Neural progenitor cell (in vitro differentiated cells): ENCODE results near the gene VWA5A. TPM values are rescaled to one million over a fixed set of nuclear protein-coding genes. Genes with fewer than 3 reads are reported as not detected.

Source experiments
- DNase-seq: peaks from one replicate; pipeline ENCODE4 v3.0.0-alpha.2; 2016; ENCODE audit warnings: low spot score
- H2AFZ ChIP-seq: fragments of 200-600 bp; sonication (generic); replicated peaks from 2 replicates; pipeline ENCODE4 v1.6.1; 2016; ENCODE audit warnings: antibody characterized with exemption
- H3F3A ChIP-seq: fragments of 200-600 bp; sonication (generic); 2 replicates; pipeline ENCODE4 v1.6.1; 2016; ENCODE audit warnings: antibody characterized with exemption, low read depth
- H3K27ac ChIP-seq: fragments of 200-600 bp; sonication (generic); 2 replicates; pipeline ENCODE4 v1.5.1; 2016; ENCODE audit warnings: mild to moderate bottlenecking
- H3K27me3 ChIP-seq: fragments of 200-600 bp; sonication (generic); 2 replicates; pipeline ENCODE4 v1.6.1; 2016; ENCODE audit warnings: mild to moderate bottlenecking, moderate library complexity
- H3K36me3 ChIP-seq: fragments of 200-600 bp; sonication (generic); 2 replicates; pipeline ENCODE4 v1.5.1; 2016
- H3K4me1 ChIP-seq: fragments of 200-600 bp; sonication (generic); 2 replicates; pipeline ENCODE4 v1.6.1; 2016; ENCODE audit warnings: mixed run types
- H3K4me2 ChIP-seq: fragments of 200-600 bp; sonication (generic); 2 replicates; pipeline ENCODE4 v1.6.1; 2016
- H3K4me3 ChIP-seq: fragments of 200-600 bp; sonication (generic); 2 replicates; pipeline ENCODE4 v1.5.1; 2016
- H3K79me2 ChIP-seq: fragments of 200-600 bp; sonication (generic); 2 replicates; pipeline ENCODE4 v1.6.1; 2016; ENCODE audit warnings: low read depth
- H3K9ac ChIP-seq: fragments of 200-600 bp; sonication (generic); 2 replicates; pipeline ENCODE4 v1.6.1; 2016
- H3K9me3 ChIP-seq: fragments of 200-600 bp; sonication (generic); 2 replicates; pipeline ENCODE4 v1.5.1; 2016; ENCODE audit warnings: low read depth
- H4K20me1 ChIP-seq: fragments of 200-600 bp; sonication (generic); 2 replicates; pipeline ENCODE4 v1.6.1; 2016; ENCODE audit warnings: low read depth
- H3K27ac Mint-ChIP-seq: 3 replicates; pipeline ENCODE4 v1.8.0; 2021; ENCODE audit warnings: mixed read lengths
- H3K27me3 Mint-ChIP-seq: 2 replicates; pipeline ENCODE4 v1.8.0; 2022; ENCODE audit warnings: low read depth, mild to moderate bottlenecking, inconsistent platforms, moderate library complexity, mixed read lengths; ENCODE audit not compliant: insufficient read depth
- H3K36me3 Mint-ChIP-seq: 3 replicates; pipeline ENCODE4 v1.8.0; 2021; ENCODE audit warnings: mixed read lengths
- H3K4me1 Mint-ChIP-seq: 3 replicates; pipeline ENCODE4 v1.8.0; 2021; ENCODE audit warnings: mixed read lengths
- H3K4me3 Mint-ChIP-seq: 3 replicates; pipeline ENCODE4 v1.8.0; 2021; ENCODE audit warnings: mild to moderate bottlenecking, moderate library complexity, mixed read lengths
- H3K9me3 Mint-ChIP-seq: 3 replicates; pipeline ENCODE4 v1.8.0; 2020; ENCODE audit warnings: mixed read lengths
- CTCF ChIP-seq: fragments of 200-600 bp; sonication (generic); IDR thresholded peaks from 2 replicates; pipeline ENCODE4 v1.5.1; 2017; ENCODE audit warnings: antibody characterized with exemption, mild to moderate bottlenecking
- EZH2 ChIP-seq: fragments of 200-600 bp; sonication (generic); IDR thresholded peaks from 2 replicates; pipeline ENCODE4 v1.6.1; 2017; ENCODE audit warnings: antibody characterized with exemption, mild to moderate bottlenecking, moderate library complexity
- EZH2phosphoT487 ChIP-seq: fragments of 200-600 bp; sonication (generic); IDR thresholded peaks from 2 replicates; pipeline ENCODE4 v1.6.1; 2017; ENCODE audit warnings: antibody characterized with exemption
- total RNA-seq: library from RNA; depleted of rRNA; stranded (reverse); fragments of >200 nt; gene quantifications from 2 replicates; pipeline ENCODE4 v1.2.3, GENCODE V29; 2015; ENCODE audit warnings: low replicate concordance

The VWA5A gene
- total RNA-seq, 1 donor from 2014 or later = 24.5 TPM

- Mint-ChIP-seq H3K36me3 (no peaks in the 10 kb centered on the region), H3K9me3 (no peaks in the 10 kb centered on the region), H3K27ac (no peak overlapping the region), H3K4me3 (no peak overlapping the region), H3K4me1 (no peaks in the 10 kb centered on the region), H3K27me3 (no peaks in the 10 kb centered on the region)
- no peak for TF ChIP-seq CTCF
- no peak for TF ChIP-seq EZH2
- no peak for TF ChIP-seq EZH2phosphoT487
- no peaks in the 10 kb centered on the region for H3K79me2 ChIP-seq
- H4K20me1 ChIP-seq = no peaks in the 10 kb centered on the region
- H3K9me3 ChIP-seq = no peaks in the 10 kb centered on the region
- H3K36me3 ChIP-seq = no peaks in the 10 kb centered on the region
- H3K27me3 ChIP-seq = no peaks in the 10 kb centered on the region
- no peak overlapping the region for H2AFZ ChIP-seq
- no peak overlapping the region for H3K27ac ChIP-seq
- H3K9ac ChIP-seq = no peak overlapping the region
- no peak overlapping the region for H3K4me3 ChIP-seq
- H3K4me2 ChIP-seq = no peak overlapping the region
- DNase-seq = no peak
- H3F3A ChIP-seq = no peaks in the 10 kb centered on the region
- H3K4me1 ChIP-seq = no peaks in the 10 kb centered on the region
Observed at GRCh38 chr11:124101737-124102136, 13.5 kb upstream of the VWA5A start.

GRCh38 chr11:124108156-124108555, 7.1 kb upstream of the VWA5A start:
- peak; percentile 41 for TF ChIP-seq CTCF
- TF ChIP-seq EZH2 = no peak
- no peak overlapping the region for H3K4me3 ChIP-seq
- H2AFZ ChIP-seq = no peak overlapping the region
- no peaks in the 10 kb centered on the region for H3K4me1 ChIP-seq
- no peaks in the 10 kb centered on the region for H4K20me1 ChIP-seq
- H3K9me3 ChIP-seq = no peaks in the 10 kb centered on the region
- H3K79me2 ChIP-seq = no peaks in the 10 kb centered on the region
- no peaks in the 10 kb centered on the region for H3K36me3 ChIP-seq
- no peak overlapping the region for H3K9ac ChIP-seq
- H3F3A ChIP-seq = no peaks in the 10 kb centered on the region
- H3K4me3 Mint-ChIP-seq = no peak overlapping the region
- no peak overlapping the region for H3K4me2 ChIP-seq
- peak; percentile 34 for DNase-seq
- H3K27me3 Mint-ChIP-seq = no peaks in the 10 kb centered on the region
- no peaks in the 10 kb centered on the region for H3K27me3 ChIP-seq
- no peaks in the 10 kb centered on the region for H3K9me3 Mint-ChIP-seq
- H3K27ac Mint-ChIP-seq = no peak overlapping the region
- no peak overlapping the region for H3K27ac ChIP-seq
- H3K4me1 Mint-ChIP-seq = no peaks in the 10 kb centered on the region
- H3K36me3 Mint-ChIP-seq = no peaks in the 10 kb centered on the region

- Mint-ChIP-seq H3K9me3 (no peaks in the 10 kb centered on the region), H3K27me3 (no peaks in the 10 kb centered on the region), H3K36me3 (no peaks in the 10 kb centered on the region), H3K4me3 (no peak overlapping the region), H3K27ac (no peak overlapping the region), H3K4me1 (peaks cover 4% of the 10 kb centered on the region)
- no peak for TF ChIP-seq CTCF
- TF ChIP-seq EZH2phosphoT487 = no peak
- no peak for TF ChIP-seq EZH2
- no peaks in the 10 kb centered on the region for H3K79me2 ChIP-seq
- H4K20me1 ChIP-seq = no peaks in the 10 kb centered on the region
- no peak overlapping the region for H3K4me3 ChIP-seq
- H2AFZ ChIP-seq = no peak overlapping the region
- H3K4me2 ChIP-seq = no peak overlapping the region
- no peaks in the 10 kb centered on the region for H3K27me3 ChIP-seq
- no peaks in the 10 kb centered on the region for H3K36me3 ChIP-seq
- H3K27ac ChIP-seq = no peak overlapping the region
- DNase-seq = no peak
- H3F3A ChIP-seq = no peaks in the 10 kb centered on the region
- no peaks in the 10 kb centered on the region for H3K4me1 ChIP-seq
- no peaks in the 10 kb centered on the region for H3K9me3 ChIP-seq
- no peak overlapping the region for H3K9ac ChIP-seq
Observed at GRCh38 chr11:124109377-124109776, 5.9 kb upstream of the VWA5A start.

GRCh38 chr11:124110201-124110600, 5.0 kb upstream of the VWA5A start:
- Mint-ChIP-seq H3K27me3 (no peaks in the 10 kb centered on the region), H3K36me3 (no peaks in the 10 kb centered on the region), H3K4me3 (no peak overlapping the region), H3K4me1 (peaks cover 10% of the 10 kb centered on the region), H3K27ac (no peak overlapping the region), H3K9me3 (no peaks in the 10 kb centered on the region)
- H3K4me1 ChIP-seq = peaks cover 5% of the 10 kb centered on the region
- H3K9ac ChIP-seq = no peak overlapping the region
- H2AFZ ChIP-seq = no peak overlapping the region
- H3K27me3 ChIP-seq = no peaks in the 10 kb centered on the region
- H3K36me3 ChIP-seq = no peaks in the 10 kb centered on the region
- no peaks in the 10 kb centered on the region for H3K79me2 ChIP-seq
- H3K4me3 ChIP-seq = no peak overlapping the region
- no peaks in the 10 kb centered on the region for H3K9me3 ChIP-seq
- no peak for TF ChIP-seq CTCF
- no peak for TF ChIP-seq EZH2phosphoT487
- TF ChIP-seq EZH2 = no peak
- no peaks in the 10 kb centered on the region for H4K20me1 ChIP-seq
- no peaks in the 10 kb centered on the region for H3F3A ChIP-seq
- no peak overlapping the region for H3K4me2 ChIP-seq
- DNase-seq = no peak
- H3K27ac ChIP-seq = no peak overlapping the region
